GOT3 (cell line): ENCODE measurements around the gene THY1.
"Not testable (repeated sequence)": the region's sequence is repeated elsewhere in the genome, so short reads cannot be mapped to it uniquely, and the experiment has no call there.

Experiments
- DNase-seq: peaks from one replicate; lab custom pipeline; 2025; ENCODE audit warnings: mixed read lengths; lab: John Stamatoyannopoulos, UW

The THY1 gene

GRCh38 chr11:119422809-119423508 lies at the start of gene THY1:
Gene THY1, minus strand, starts transcription at chr11:119423172. Its CDS starts 2,267 bp downstream, at chr11:119420905.
- no peak for DNase-seq

GRCh38 chr11:119472186-119472855 lies 49.3 kb upstream of the THY1 start:
- no peak for DNase-seq

GRCh38 chr11:119471329-119471728 lies 48.4 kb upstream of the THY1 start:
- no peak for DNase-seq

GRCh38 chr11:119470317-119471291 lies 47.6 kb upstream of the THY1 start:
- DNase-seq: no peak

- DNase-seq: no peak
These were observed 46.5 kb upstream of the THY1 start for GRCh38 chr11:119469506-119469905.

- DNase-seq: no peak
These were observed 45.5 kb upstream of the THY1 start for GRCh38 chr11:119468511-119468910.

- DNase-seq: no peak
These were observed 38.4 kb upstream of the THY1 start for GRCh38 chr11:119461229-119461963.

- DNase-seq: no peak
These were observed 37.6 kb upstream of the THY1 start for GRCh38 chr11:119460582-119460981.

- no peak for DNase-seq
These were observed 37.1 kb upstream of the THY1 start for GRCh38 chr11:119460097-119460496.

- no peak for DNase-seq
These were observed 36.5 kb upstream of the THY1 start for GRCh38 chr11:119459293-119459976.

GRCh38 chr11:119455708-119456107 lies 32.7 kb upstream of the THY1 start:
- not testable (repeated sequence) for DNase-seq

- not testable (repeated sequence) for DNase-seq
These were observed 32.3 kb upstream of the THY1 start for GRCh38 chr11:119455241-119455640.

GRCh38 chr11:119453881-119454280 lies 30.9 kb upstream of the THY1 start:
- DNase-seq: no peak

- no peak for DNase-seq
These were observed 27.8 kb upstream of the THY1 start for GRCh38 chr11:119450590-119451326.

GRCh38 chr11:119449498-119449897 lies 26.5 kb upstream of the THY1 start:
- DNase-seq: no peak

GRCh38 chr11:119448380-119448779 lies 25.4 kb upstream of the THY1 start:
- DNase-seq: no peak

GRCh38 chr11:119447664-119448242 lies 24.8 kb upstream of the THY1 start:
- DNase-seq: no peak

- DNase-seq: no peak
These were observed 24.1 kb upstream of the THY1 start for GRCh38 chr11:119446871-119447663.

- no peak for DNase-seq
These were observed 23.5 kb upstream of the THY1 start for GRCh38 chr11:119446434-119446833.
